ENCODE data around the gene TMEM214.
A peak's percentile ranks its signal among the peaks of the same experiment; 100 is the strongest.

TMEM214 gene

DNA sequence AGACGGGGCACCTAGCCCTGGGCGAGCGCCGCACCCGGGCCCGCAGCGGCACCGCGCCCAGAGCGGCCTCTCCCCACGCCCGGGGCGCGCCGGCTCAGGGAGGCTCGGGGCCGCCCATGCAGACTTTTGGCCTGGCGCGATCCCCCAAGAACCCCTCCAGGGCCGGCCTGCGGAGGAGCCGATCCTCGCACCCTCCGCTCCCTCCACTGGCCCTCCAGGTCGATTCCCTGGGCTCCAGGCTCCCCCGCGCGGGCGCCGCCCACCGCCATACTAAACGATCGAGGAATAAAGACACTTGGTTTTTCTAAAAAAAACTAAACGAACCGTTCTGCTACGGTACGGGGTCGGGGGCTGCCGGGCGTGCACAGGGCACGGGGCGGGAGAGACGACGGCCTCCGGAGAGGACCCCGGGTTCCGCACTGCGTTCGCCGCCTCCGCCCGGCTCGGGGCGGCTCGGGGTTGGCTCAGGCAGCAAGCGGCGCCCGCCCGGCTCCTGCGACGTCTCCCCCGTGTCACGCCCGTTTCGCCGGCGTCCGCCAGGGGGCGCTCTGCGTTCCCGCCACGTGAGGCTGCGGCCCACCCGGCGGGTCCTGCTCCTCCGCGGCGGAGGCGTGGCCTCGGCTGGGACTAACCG lies 53.4 kb downstream of the TMEM214 start:
- DNase-seq, result peak; percentile 99

DNA sequence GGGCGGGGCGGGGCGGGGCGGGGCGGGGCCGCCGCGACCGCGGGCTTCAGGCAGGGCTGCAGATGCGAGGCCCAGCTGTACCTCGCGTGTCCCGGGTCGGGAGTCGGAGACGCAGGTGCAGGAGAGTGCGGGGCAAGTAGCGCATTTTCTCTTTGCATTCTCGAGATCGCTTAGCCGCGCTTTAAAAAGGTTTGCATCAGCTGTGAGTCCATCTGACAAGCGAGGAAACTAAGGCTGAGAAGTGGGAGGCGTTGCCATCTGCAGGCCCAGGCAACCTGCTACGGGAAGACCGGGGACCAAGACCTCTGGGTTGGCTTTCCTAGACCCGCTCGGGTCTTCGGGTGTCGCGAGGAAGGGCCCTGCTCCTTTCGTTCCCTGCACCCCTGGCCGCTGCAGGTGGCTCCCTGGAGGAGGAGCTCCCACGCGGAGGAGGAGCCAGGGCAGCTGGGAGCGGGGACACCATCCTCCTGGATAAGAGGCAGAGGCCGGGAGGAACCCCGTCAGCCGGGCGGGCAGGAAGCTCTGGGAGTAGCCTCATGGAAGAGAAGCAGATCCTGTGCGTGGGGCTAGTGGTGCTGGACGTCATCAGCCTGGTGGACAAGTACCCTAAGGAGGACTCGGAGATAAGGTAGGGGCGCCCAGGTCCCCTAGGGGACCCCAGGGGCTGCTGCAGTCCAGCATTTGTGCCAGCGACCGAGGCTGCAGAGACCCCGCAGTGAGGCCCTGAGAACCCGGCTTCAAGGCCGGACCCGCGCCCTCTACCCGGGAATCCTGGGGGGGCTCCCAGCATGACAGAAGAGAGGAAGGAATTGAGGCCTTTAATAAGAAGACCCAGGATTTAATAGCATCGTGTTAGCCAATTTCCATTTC lies 54.2 kb downstream of the TMEM214 start, which contains the start of gene KHK:
Gene KHK (plus strand): TSS at position 49 of the 870 bp plus-strand sequence. CDS start 488 bp downstream, at position 537.
- no peak for DNase-seq

GRCh38 chr2:27087823-27088410 lies 55.2 kb downstream of the TMEM214 start:
- no peak for DNase-seq

DNA sequence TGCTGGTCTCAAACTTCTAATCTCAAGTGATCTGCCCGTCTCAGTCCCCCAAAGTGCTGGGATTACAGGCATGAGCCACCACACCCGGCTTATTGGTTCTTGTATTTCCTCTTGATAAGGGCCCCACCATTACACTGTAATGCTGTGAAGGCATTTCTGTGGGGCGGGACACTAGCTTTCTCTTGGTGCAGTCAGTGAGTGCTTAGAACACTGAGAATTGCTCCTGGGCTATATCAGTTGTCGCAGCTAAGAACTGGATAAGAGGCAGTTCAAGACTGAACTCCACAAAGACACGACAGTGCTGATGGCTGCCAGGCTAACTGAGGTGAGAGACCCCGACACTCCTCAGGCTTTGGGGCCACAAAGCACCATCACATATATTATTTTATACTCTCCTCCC lies 55.9 kb downstream of the TMEM214 start:
- no peak for DNase-seq

GRCh38 chr2:27089111-27089954 lies 56.6 kb downstream of the TMEM214 start:
- no peak for DNase-seq

All from activated T-cell treated with anti-CD3 and anti-CD28 coated beads, Interleukin-2, amount 50 U/mL, for 1 hour (primary cell).